ENCODE measurements around the gene DNAH2.

Gene DNAH2

GRCh38 chr17:7674934-7675333, 42.6 kb upstream of the DNAH2 start:
- Histone ChIP-seq H3F3A (ENCODE audit: insufficient read depth) (no peaks in the 10 kb centered on the region), H3K79me2 (ENCODE audit: insufficient read depth, low read length) (peaks cover 20% of the 10 kb centered on the region), H4K20me1 (ENCODE audit: low read depth, low read length) (0 out of 2 replicates have a peak, but pooled peaks cover 3% of the 10 kb centered on the region), H3K9ac (ENCODE audit: low read length) (no peak overlapping the region), H3K36me3 (ENCODE audit: low read length) (peaks cover 13% of the 10 kb centered on the region), H3K9me3 (ENCODE audit: insufficient read depth, low read length) (no peaks in the 10 kb centered on the region), H2AFZ (ENCODE audit: low read depth, low read length, severe bottlenecking) (no peak overlapping the region), H3K9me2 (replicated peaks; ENCODE audit: insufficient read depth, low read length) (no peaks in the 10 kb centered on the region), H3K4me3 (ENCODE audit: insufficient read depth, low read length, poor library complexity, severe bottlenecking) (no peak overlapping the region), H3K27me3 (ENCODE audit: low read length) (no peaks in the 10 kb centered on the region), H3K27ac (ENCODE audit: low read depth, low read length) (no peak overlapping the region), H3K4me2 (ENCODE audit: low read depth, low read length, poor library complexity, severe bottlenecking) (no peak overlapping the region)
- no peak for TF ChIP-seq EZH2phosphoT487 (conservative IDR thresholded peaks at IDR 0.05; ENCODE audit: low read length)
- TF ChIP-seq CTCF (IDR thresholded peaks at IDR 0.05; ENCODE audit: insufficient read depth, low read length, poor library complexity, severe bottlenecking) = no peak

GRCh38 chr17:7676533-7676932, 41.0 kb upstream of the DNAH2 start:
- no peak for TF ChIP-seq CTCF (IDR thresholded peaks at IDR 0.05; ENCODE audit: insufficient read depth, low read length, poor library complexity, severe bottlenecking)
- no peak for TF ChIP-seq EZH2phosphoT487 (conservative IDR thresholded peaks at IDR 0.05; ENCODE audit: low read length)
- Histone ChIP-seq H3K36me3 (ENCODE audit: low read length) (peaks cover 13% of the 10 kb centered on the region), H4K20me1 (ENCODE audit: low read depth, low read length) (0 out of 2 replicates have a peak, but pooled peaks cover 3% of the 10 kb centered on the region), H3K9ac (ENCODE audit: low read length) (no peak overlapping the region), H3K4me3 (ENCODE audit: insufficient read depth, low read length, poor library complexity, severe bottlenecking) (no peak overlapping the region), H3K9me3 (ENCODE audit: insufficient read depth, low read length) (no peaks in the 10 kb centered on the region), H3K4me2 (ENCODE audit: low read depth, low read length, poor library complexity, severe bottlenecking) (no peak overlapping the region), H3K27me3 (ENCODE audit: low read length) (no peaks in the 10 kb centered on the region), H3K27ac (ENCODE audit: low read depth, low read length) (no peak overlapping the region), H3F3A (ENCODE audit: insufficient read depth) (no peaks in the 10 kb centered on the region), H2AFZ (ENCODE audit: low read depth, low read length, severe bottlenecking) (no peak overlapping the region), H3K79me2 (ENCODE audit: insufficient read depth, low read length) (peaks cover 30% of the 10 kb centered on the region), H3K9me2 (replicated peaks; ENCODE audit: insufficient read depth, low read length) (no peaks in the 10 kb centered on the region)

GRCh38 chr17:7677388-7678067, 40.0 kb upstream of the DNAH2 start:
- Histone ChIP-seq H3K27ac (ENCODE audit: low read depth, low read length) (no peak overlapping the region), H3K9ac (ENCODE audit: low read length) (no peak overlapping the region), H3K4me3 (ENCODE audit: insufficient read depth, low read length, poor library complexity, severe bottlenecking) (no peak overlapping the region), H3F3A (ENCODE audit: insufficient read depth) (no peaks in the 10 kb centered on the region), H3K36me3 (ENCODE audit: low read length) (peaks cover 12% of the 10 kb centered on the region), H3K79me2 (ENCODE audit: insufficient read depth, low read length) (peaks cover 38% of the 10 kb centered on the region), H3K9me3 (ENCODE audit: insufficient read depth, low read length) (no peaks in the 10 kb centered on the region), H3K9me2 (replicated peaks; ENCODE audit: insufficient read depth, low read length) (no peaks in the 10 kb centered on the region), H4K20me1 (ENCODE audit: low read depth, low read length) (peaks cover 5% of the 10 kb centered on the region; the same call in 1 of the 2 replicates), H3K4me2 (ENCODE audit: low read depth, low read length, poor library complexity, severe bottlenecking) (no peak overlapping the region), H3K27me3 (ENCODE audit: low read length) (no peaks in the 10 kb centered on the region), H2AFZ (ENCODE audit: low read depth, low read length, severe bottlenecking) (no peak overlapping the region)
- no peak for TF ChIP-seq CTCF (IDR thresholded peaks at IDR 0.05; ENCODE audit: insufficient read depth, low read length, poor library complexity, severe bottlenecking)
- no peak for TF ChIP-seq EZH2phosphoT487 (conservative IDR thresholded peaks at IDR 0.05; ENCODE audit: low read length)

Measured in SU-DHL-6 (cell line).